ENCODE results near the gene CYP27C1.
"Not testable (repeated sequence)": the region's sequence is repeated elsewhere in the genome, so short reads cannot be mapped to it uniquely, and the experiment has no call there.

CYP27C1 gene

GRCh38 chr2:127224135-127224534 is 4.0 kb upstream of the CYP27C1 start:
- not testable (repeated sequence) for DNase-seq (ENCODE audit: low spot score)

GRCh38 chr2:127220768-127221527 is 849 bp upstream of the CYP27C1 start:
- peak; percentile 42 for DNase-seq (ENCODE audit: low spot score)

- DNase-seq (ENCODE audit: low spot score), result peak; percentile 46
Measured at GRCh38 chr2:127219171-127220070, 678 bp downstream of the CYP27C1 start.

GRCh38 chr2:127218812-127219170 is 1.3 kb downstream of the CYP27C1 start:
- no peak for DNase-seq (ENCODE audit: low spot score)

GRCh38 chr2:127217470-127218325 is 2.4 kb downstream of the CYP27C1 start:
- DNase-seq (ENCODE audit: low spot score), result no peak

GRCh38 chr2:127216593-127216992 is 3.5 kb downstream of the CYP27C1 start:
- no peak for DNase-seq (ENCODE audit: low spot score)

- no peak for DNase-seq (ENCODE audit: low spot score)
Measured at GRCh38 chr2:127216095-127216494, 4.0 kb downstream of the CYP27C1 start.

GRCh38 chr2:127214201-127214600 is 5.9 kb downstream of the CYP27C1 start:
- DNase-seq (ENCODE audit: low spot score), result not testable (repeated sequence)

- no peak for DNase-seq (ENCODE audit: low spot score)
Measured at GRCh38 chr2:127208313-127208712, 11.8 kb downstream of the CYP27C1 start.

- DNase-seq (ENCODE audit: low spot score), result no peak
Measured at GRCh38 chr2:127205218-127206125, 14.6 kb downstream of the CYP27C1 start.

GRCh38 chr2:127201452-127201851 is 18.6 kb downstream of the CYP27C1 start:
- DNase-seq (ENCODE audit: low spot score), result no peak

GRCh38 chr2:127200962-127201361 is 19.1 kb downstream of the CYP27C1 start:
- no peak for DNase-seq (ENCODE audit: low spot score)

- no peak for DNase-seq (ENCODE audit: low spot score)
Measured at GRCh38 chr2:127199223-127199622, 20.9 kb downstream of the CYP27C1 start.

GRCh38 chr2:127197475-127198385 is 22.4 kb downstream of the CYP27C1 start:
- peak; percentile 76 for DNase-seq (ENCODE audit: low spot score)

- DNase-seq (ENCODE audit: low spot score), result peak; percentile 85
Measured at GRCh38 chr2:127196998-127197397, 23.1 kb downstream of the CYP27C1 start.

GRCh38 chr2:127196549-127196948 is 23.6 kb downstream of the CYP27C1 start:
- DNase-seq (ENCODE audit: low spot score), result no peak

GRCh38 chr2:127195140-127196074 is 24.7 kb downstream of the CYP27C1 start:
- no peak for DNase-seq (ENCODE audit: low spot score)

- no peak for DNase-seq (ENCODE audit: low spot score)
Measured at GRCh38 chr2:127194447-127194846, 25.7 kb downstream of the CYP27C1 start.

- no peak for DNase-seq (ENCODE audit: low spot score)
Measured at GRCh38 chr2:127193967-127194280, 26.2 kb downstream of the CYP27C1 start.
